TTC549 (cell line): ENCODE results near the gene ITFG1.

Experiments used
- FAIRE-seq: peaks from 2 replicates; lab custom pipeline; 2012; peaks lifted over from hg19 to GRCh38; lab: Jason Lieb, UNC

The ITFG1 gene

DNA sequence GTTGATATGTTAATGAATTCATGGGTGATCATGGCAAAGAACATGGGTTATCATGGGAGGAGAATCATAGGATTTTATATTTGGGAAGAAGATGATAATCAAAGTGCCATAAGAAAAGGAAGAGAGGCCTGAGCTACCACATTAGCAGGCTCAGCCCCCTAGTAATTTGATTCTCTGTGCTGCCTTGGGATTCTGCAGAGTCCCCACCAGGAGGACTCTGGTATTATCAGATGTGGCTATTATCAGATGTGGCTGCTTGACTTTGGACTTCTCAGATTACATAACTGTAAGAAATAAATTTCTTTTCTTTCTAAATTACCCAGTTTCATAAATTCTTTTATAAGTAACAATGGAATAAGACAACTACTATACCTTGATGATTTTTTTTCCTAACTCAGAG, 137.6 kb downstream of the ITFG1 start:
- no peak for FAIRE-seq

DNA sequence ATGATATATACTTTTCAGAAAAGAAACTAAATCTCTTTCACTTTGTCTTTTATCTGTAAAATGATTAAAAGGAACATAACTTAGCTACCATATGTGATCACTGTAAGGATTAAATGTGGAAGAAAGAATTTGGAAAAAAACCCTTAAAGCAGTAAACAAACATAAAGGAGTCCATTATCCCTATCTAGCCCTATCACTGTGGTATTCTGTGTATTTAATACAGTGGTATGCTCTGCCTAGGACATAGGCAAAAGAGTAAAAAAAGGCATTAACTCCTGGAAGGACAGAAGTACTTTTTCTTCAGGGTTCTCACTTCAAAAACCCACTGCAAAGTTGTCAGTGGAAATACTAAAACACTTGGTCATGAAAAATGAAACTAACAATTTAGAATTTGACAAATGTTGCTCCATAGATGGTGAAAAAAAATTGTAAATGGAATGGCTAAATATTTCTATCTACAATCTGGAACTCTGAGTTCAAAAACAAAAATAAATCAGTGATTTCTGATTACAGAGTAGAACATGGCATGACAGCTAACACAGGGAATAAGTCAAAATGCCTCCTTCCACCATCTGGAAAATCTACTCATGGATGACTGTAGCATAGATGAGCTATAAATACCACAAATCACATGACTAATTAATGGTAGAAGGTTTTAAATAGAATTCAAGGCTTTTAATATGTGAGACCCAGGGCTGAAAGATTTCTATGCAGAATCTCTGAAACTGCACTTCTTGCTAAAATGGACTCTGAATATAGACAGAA, 140.1 kb downstream of the ITFG1 start:
- no peak for FAIRE-seq

DNA sequence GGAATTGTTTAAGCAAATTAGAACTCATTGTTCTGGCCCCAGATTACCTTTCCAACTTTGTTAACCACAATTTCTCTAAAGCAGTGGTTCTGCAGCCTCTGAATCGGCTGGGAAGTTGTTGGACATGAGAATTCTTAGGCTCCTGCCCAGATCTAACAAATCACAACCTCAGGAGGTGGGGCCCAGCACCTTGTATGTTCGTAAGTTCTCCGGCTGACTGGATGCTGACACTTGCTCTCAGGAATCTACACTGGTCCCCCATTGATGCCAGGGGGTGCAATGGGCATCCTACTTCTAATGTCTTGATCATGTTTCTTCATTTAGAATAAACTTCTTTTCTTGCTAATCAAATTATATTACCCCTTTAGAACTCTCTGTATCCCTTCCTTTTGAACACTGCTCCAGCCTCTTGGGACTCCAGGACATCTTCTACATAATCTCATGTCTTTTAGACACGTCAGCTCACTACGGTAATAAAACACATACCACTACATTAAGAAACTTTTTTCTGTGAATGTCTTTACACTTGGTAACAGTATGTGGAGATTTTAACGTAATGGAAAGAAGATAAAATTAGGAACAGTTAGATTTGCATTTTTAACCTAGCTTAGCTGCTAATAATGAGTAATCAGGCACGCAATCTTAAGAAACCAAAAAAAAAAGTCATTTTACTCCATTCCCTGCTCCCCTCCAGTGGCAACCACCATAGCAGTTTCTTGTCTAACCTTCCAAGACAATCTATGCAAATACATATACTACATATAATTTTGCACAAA, 143.2 kb downstream of the ITFG1 start:
- FAIRE-seq: no peak

DNA sequence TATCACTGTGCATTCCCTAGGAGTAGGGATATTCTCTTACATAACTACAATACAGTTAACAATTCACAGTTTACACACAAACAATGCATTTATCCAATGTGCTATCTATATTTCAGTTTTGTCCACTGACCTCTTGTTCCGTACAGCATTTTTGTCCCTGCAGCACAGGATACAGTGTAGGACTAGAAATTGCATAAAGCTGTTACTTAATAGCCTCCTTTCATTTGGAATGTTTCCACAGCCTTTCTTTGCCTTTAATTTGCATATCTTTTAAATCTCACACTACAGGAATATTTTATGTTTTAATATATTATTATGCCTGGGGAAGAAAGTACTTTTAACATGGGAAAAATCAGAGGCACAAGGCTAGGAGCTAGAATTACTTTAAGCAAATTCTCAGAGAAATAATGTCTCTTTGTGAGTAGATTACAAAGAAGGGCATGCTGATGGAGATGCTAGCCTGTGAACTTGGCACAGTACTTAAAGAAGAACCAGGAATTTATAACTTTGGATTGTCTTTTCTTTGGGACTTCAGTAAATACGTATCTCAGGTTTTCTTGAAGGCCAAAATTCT, 144.3 kb downstream of the ITFG1 start:
- FAIRE-seq: no peak

DNA sequence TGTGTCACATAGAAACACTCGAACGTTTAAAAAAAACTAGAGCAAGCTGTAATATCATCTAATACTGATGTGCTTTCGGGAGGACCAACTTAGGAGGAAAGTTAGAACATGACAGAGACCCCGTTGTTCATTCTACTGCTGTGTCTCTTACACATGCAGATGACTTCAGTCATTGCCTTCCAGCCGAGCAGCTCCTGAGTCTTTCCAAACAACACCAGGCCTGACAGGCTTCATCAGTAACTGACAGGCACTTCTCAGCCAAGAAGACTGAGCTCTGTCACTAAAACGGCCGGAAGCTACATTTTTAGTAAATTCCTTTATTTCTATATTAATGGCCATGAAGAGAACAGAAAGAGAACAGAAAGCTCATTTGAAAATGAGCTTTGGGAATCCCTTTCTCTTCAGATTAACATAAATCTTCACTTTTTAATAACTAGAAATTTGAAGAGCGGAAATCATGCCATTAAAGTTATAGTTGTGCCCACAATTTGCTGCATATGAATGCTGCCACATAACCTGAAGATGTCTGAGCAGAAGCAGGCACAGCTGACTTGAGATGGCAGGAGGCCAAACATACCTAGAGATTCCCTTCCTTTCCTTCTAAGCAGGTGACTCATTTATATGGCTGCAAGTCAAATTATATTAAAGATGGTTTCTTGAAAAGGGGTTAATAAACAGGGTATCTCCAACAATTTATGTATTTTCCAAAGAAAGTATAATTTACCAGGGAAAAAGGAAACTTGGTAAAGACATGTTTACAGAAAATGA, 148.9 kb downstream of the ITFG1 start:
- no peak for FAIRE-seq

DNA sequence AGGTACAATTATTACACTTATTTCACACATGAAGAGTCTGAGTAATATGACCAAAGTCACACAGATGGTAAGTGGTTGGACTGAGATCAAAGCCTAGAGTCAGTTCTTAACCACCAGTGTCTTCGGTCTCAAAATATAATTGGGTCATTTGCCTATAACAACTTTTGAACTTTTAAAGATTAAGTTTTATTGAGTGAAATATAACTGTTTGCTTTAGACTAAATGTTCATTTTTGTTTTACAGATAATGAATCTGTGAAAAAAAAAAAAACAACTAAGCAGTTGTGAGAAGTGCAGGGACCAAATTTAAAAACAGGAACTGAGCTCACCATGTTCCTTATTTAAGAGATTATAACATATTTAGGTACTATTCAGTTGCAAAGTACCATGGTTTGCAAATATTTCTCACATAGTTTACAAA, 150.1 kb downstream of the ITFG1 start:
- no peak for FAIRE-seq

DNA sequence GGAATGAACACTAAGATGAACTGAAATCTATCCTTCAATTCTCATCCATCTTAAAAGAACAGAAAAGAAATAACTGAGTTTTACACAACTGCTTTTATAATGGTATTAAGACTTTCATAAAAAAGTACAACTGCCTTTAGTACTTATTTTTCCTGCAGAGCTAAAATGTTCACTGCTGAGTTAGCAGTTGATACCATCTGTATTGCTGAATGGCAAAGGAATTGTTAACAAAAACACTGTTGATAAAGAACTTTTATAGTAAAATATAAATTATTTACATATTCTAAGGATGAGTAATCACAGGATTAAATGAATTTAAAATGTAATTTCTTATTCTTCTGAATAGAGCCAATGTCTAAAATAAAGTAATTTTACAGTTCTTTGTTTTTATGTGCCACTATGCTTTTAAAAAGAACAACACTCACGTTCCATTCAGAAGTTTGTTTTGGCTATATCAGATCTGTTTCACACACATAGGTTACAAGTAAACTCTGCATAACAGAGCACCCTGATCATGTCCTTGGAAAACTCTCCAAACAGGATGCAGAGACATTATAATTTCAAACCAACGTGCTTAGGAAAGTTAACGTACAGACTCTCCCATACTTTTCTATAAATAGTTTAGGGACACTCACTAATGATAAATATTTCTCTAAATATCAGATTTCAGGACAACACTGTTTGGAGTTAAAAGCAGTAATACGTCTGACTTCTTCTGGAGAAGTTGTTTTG, 151.1 kb downstream of the ITFG1 start:
- FAIRE-seq: no peak

DNA sequence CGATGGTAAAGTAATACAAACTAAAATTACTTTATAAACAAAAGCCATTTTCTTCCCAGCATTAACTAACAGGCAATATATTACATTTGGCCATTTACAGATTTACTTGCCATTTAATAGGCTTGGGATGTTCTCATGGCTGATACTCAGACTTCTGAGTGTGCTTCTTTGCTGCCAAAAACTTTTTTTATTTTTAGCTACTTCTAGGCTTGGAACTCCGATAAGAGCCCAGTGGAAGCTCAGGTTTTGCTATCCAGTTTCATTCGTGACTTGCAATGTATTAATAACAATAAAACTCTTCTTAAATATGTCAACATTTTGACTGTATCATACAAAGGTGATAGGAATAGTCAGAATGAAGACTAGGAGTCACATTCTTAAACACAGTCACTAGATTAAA, 152.3 kb downstream of the ITFG1 start:
- no peak for FAIRE-seq

DNA sequence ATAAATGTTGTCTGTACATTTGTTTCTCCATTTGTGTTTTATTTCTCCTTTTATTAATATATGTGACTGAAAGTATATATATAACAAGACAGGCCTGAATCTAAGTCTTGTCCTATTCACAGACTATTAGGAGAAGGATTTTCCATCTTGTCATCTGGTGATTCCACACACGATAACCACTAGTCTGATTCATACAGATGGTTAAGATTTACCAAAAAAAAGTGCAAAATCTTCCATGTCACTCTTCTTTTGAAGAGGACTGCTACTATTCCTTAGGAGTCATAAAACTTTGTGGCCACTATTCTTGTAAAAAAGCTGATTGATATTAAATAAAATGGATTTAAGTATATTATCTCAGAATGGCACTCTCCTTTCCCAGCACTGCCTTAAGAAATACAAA, 156.3 kb downstream of the ITFG1 start:
- FAIRE-seq: no peak

DNA sequence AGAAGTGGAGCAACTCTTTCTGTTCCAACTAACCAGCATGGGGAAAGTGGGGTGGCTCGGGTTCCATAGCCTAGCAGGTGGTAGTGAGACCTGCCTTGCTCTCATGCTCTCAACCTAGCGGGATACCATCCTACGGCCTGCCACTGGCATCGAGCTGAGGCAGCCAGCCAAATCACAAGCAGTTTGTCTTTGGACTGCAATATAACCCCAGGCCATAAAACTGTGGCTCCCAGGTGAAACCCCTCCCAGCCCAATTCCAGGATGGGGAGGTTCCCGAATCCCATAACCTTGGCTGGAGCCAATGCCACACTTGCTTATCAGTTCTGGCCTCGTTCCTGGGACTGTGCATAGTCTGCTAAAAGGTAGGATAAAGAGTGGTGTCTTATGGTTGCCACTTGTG, 161.3 kb downstream of the ITFG1 start:
- FAIRE-seq: no peak

DNA sequence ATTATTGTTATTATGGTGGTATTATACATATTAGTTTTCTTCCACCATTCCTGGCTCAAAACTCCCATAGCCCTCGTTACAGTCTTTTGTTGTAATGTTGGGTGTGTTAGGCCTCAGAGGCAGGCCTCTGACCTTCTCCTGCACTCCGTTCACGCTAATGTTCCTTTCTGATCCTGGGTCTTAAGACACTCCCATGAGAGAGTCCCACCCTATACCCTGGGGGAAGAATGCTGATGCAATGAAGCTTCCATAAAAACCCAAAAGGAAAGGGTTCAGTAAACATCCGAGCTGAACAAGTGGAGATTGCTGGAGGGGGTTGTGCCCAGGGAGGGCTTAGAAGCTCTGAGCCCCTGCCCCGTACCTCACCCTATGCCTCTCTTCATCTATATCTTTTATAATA, 175.9 kb downstream of the ITFG1 start:
- FAIRE-seq: no peak

DNA sequence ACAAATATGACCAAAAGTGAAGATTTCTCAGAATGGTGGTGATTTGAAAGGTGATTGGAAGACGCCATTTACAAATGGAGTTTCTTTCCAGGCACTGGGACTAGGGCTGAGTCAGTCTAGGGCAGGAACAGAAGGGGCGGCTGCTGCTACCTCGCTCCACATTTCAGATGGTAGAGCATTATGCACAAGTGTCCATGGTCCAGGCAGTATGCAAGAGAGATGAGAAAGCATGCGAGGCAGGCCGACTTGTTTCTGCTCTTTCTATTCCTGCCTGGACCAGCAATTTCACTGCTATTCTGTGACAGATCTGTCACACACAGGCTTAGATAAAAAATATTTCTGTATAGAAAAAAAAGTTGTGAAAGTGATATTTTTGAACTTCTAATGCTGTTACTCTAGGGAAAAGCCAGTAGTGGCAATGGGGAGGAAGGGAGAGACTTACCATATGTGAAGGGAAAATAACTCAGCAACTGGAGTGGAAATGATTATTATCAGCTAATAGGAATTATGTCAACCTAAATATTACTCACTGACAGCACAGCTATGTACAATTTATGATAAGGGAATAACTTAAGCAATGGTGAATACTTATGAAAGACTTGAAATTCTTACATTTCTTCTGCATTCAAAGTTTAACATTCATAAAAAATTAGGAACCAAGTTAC, 182.4 kb downstream of the ITFG1 start:
- FAIRE-seq: no peak

DNA sequence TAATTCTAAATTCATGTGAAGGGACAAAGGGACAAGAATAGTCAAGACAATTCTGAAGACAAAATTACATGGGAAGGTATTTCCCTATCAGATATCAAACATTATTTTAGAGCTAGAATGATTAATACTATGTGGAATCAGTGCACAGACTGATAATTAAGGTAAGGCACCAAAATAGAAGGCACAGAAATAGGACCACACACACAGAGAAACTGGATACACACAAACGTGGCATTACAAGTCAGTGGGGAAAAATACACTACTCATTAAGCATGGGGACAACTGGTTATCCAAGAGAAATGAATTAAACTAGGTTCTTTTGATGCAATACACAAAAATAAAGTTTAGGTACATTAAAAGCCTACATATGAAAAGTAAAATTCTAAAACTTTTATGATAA, 184.3 kb downstream of the ITFG1 start:
- FAIRE-seq: no peak

DNA sequence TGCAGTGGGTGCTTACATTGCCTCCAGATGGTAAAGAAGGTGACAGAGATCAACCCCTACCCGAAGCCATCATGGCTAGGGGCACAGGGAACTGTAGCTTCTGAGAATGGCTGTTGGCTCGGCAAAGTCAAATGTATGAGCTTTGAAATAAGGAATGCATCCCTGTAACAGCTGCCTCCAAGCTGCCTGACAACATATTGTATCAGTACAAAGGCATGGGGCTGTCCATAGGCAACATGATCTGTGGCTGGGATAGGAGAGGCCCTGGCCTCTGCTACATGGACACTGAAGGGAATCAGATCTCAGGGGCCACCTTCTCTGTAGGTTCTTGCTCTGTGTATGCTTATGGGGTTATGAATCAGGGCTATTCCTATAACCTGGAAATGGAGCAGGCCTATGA, 197.9 kb downstream of the ITFG1 start:
- FAIRE-seq: no peak

DNA sequence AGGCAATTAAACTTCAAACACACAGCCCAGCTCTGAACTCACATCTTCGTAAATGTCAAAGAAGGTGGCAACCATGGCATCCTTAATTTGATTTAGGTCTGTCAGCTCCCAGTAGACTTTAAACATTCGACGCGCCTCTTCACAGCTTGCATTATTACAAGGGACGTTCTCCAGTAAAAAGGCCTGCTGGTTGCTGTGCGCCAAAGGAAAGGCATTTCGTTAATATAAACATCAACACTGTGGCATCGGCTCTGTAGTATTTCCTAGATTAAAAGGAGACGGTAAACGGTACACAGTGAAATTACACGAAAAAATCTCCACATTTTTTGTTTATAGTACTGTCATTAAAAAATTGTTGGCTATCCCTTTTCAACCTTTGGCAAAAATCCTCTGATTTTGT, 200.4 kb downstream of the ITFG1 start:
- no peak for FAIRE-seq

DNA sequence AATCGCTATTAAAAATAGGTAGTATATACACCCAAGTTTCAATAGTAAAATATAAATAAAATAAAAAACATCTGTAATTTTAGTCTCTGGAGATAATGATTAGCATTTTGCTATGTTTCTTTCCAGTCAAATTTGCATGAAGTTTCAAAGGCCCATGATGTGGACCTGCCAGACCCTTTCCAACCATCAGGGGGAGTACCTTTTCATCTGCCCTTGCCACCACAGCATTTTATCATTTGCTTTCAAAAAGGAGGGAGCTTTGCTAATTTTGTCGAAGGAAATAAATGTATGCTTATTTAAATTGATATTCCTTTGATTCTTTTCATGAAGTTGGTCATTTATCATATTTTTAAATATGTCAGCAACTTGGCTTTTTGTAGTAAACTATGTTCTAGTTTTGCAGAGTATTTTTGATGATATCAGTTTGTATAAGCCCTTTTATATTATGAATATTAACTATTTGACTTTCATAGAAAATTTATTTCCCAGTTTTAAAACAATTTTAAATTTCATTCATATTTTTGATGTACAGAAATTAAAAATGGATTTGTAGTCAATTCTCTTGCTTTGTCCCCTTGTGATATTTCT, 201.9 kb downstream of the ITFG1 start:
- FAIRE-seq: peak; percentile 76

DNA sequence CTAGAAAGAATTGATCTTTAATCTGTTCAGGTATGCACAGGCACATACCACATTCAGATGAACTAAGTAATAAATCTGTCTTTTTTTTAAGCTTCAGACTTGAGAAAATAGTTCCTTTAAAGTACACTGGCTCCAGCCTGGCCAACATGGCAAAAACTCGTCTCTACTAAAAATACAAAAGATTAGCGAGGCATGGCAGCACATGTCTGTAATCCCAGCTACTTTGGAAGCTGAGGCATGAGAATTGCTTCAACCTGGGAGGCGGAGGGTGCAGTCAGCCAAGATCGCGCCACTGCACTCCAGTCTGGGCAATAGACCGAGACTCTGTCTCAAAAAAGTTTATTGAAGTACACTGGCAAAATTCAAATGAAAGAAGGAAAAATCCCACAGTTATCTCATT, 206.1 kb downstream of the ITFG1 start:
- FAIRE-seq: no peak

DNA sequence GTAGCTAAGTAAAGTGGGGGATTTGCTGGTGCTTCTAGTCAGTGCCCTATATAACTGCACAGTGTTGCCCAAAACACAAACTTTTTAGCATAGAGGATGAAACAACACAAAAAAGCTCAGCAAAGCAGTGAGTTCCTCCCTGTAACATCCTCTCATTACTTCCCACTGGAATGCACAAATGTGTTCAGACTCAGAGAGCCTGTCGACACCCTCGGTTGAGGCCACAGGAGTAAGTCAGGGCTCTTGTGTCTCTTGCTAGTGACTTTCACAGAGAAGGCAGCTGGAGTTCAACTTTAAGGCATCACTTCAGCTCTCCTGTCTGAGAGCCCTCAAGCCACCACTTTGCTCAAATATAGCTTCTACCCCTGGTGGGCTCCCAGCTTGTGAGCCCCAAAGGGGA, 209.9 kb downstream of the ITFG1 start:
- no peak for FAIRE-seq

DNA sequence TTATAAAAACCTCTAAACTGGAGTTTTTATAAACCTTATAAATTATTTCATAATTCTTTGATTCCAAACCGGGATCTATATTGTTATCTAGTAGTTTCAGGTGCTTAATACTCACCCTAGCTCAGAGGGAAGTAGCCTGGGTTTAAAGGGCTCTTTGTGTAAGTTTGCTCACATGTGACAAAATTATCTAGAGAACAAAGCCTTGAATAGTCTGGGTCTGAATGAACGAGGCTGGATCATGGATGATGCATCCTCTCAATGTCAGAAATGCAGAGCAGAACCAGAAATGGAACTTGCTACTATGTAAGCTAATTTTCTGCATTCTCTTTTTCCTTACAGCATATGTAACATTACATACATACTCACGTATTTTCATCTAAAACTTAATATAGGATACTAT, 213.2 kb downstream of the ITFG1 start:
- no peak for FAIRE-seq

DNA sequence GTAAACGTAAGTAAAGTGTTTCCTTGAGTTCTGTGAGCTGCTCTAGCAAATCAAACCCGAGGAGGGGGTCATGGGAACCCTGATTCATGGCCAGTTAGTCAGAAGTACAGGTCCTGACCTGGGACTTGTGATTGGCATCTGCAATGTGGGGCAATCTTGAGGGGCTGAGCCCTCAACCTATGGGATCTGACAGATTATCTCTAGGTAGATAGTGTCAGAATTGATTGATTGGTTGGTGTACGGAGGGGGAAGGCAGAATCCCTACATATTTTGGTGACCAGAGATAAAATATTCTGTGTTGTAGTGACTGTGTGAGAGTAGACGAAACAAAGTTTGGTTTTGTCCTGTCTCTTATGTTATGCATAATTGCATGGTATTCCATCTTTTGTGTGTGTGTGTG, 216.7 kb downstream of the ITFG1 start:
- no peak for FAIRE-seq

DNA sequence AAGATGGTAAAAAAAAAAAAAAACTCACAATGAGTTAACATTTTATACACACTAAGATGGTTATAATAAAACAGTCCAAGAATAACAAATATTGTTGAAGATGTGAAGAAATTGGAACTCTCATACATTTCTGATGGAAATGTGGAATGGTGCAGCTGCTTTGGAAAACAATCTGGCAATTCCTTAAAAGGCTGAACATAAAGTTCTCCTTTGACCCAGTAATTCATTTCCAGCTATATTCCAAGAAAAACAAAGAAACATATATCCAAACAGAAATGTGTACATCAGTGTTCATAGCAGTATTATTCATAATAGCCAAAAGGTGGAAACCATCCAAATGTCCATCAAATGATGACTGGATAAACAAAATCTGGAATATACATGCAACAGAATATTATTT, 219.8 kb downstream of the ITFG1 start:
- FAIRE-seq: no peak
